T47D (cell line): ENCODE results near the gene CALML3.

Experiments used
- DNase-seq, 2 experiments: peaks; one replicate each; pipeline versions ENCODE4 v3.0.0 to v3.0.0-alpha.2; 2011 to 2012; ENCODE audit warnings: low read depth in 1 of 2, low spot score in 1 of 2
- JUND ChIP-seq: IDR thresholded peaks from 2 replicates; pipeline ENCODE4 v1.6.1; 2012; ENCODE audit warnings: low read depth
- in situ Hi-C: cut with HindIII; loops from 2 replicates; pipeline ENCODE4 v1.10.0; 2016; ENCODE audit warnings: low sequenced_read_pairs, low pct_unique_long_range_greater_than_20kb

CALML3 gene

GRCh38 chr10:5563991-5564536 lies 39.3 kb downstream of the CALML3 start:
- DNase-seq, result no peak
- in situ Hi-C loops, result no loop called here
- no peak for TF ChIP-seq JUND

- TF ChIP-seq JUND, result no peak
- DNase-seq, result no peak
- in situ Hi-C loops, result no loop called here
These were observed 39.9 kb downstream of the CALML3 start for GRCh38 chr10:5564537-5565204.

- in situ Hi-C loops, result no loop called here
- TF ChIP-seq JUND, result no peak
- DNase-seq, result no peak
These were observed 40.4 kb downstream of the CALML3 start for GRCh38 chr10:5565205-5565545.

- no peak for DNase-seq
- in situ Hi-C loops, result no loop called here
- no peak for TF ChIP-seq JUND
These were observed 41.2 kb downstream of the CALML3 start for GRCh38 chr10:5565671-5566581.

GRCh38 chr10:5566614-5567013 lies 41.9 kb downstream of the CALML3 start:
- in situ Hi-C loops, result no loop called here
- no peak for DNase-seq
- no peak for TF ChIP-seq JUND

GRCh38 chr10:5567477-5567876 lies 42.7 kb downstream of the CALML3 start:
- DNase-seq, result no peak
- no peak for TF ChIP-seq JUND
- in situ Hi-C loops, result no loop called here

- TF ChIP-seq JUND, result no peak
- DNase-seq, result no peak
- in situ Hi-C loops, result no loop called here
These were observed 44.2 kb downstream of the CALML3 start for GRCh38 chr10:5568984-5569383.

GRCh38 chr10:5569568-5569967 lies 44.8 kb downstream of the CALML3 start:
- no peak for DNase-seq
- TF ChIP-seq JUND, result no peak
- in situ Hi-C loops, result no loop called here

- TF ChIP-seq JUND, result no peak
- no peak for DNase-seq
- in situ Hi-C loops, result no loop called here
These were observed 45.4 kb downstream of the CALML3 start for GRCh38 chr10:5570007-5570655.

GRCh38 chr10:5570979-5571810 lies 46.4 kb downstream of the CALML3 start:
- in situ Hi-C loops, result no loop called here
- TF ChIP-seq JUND, result no peak
- no peak for DNase-seq

GRCh38 chr10:5571826-5572225 lies 47.1 kb downstream of the CALML3 start:
- in situ Hi-C loops, result no loop called here
- TF ChIP-seq JUND, result no peak
- no peak for DNase-seq
